GM12878 (cell line): ENCODE data around the gene TMEM178A. TPM values are rescaled to one million over a fixed set of nuclear protein-coding genes. Genes with fewer than 3 reads are reported as not detected.

Experiments
- ATAC-seq: fragments of 200-7000 bp; cut with Tn5 transposase; 3 replicates; pipeline ENCODE4 v1.9.1; 2020; ENCODE audit warnings: mild to moderate bottlenecking, moderate library complexity
- BruUV-seq: library from RNA; stranded (reverse); fragments of 400-500 nt; replicated peaks from 2 replicates; lab custom pipeline; 2021; lab: Mats Ljungman, UMichigan
- CTCF ChIA-PET: fragments of 300-600 bp; sonication (Branson Sonifier 250); formaldehyde crosslinking; extraction: SDS; loops from one replicate; lab custom pipeline; 2021; ENCODE audit warnings: inconsistent platforms; lab: Yijun Ruan, JAX
- POLR2A ChIA-PET: fragments of 350-600 bp; formaldehyde crosslinking; extraction: SDS; loops from one replicate; lab custom pipeline; 2021; ENCODE audit warnings: inconsistent platforms; lab: Charles Lee
- RAD21 ChIA-PET: fragments of 300-600 bp; sonication (Branson Sonifier 250); formaldehyde crosslinking; loops from one replicate; lab custom pipeline; 2023; ENCODE audit warnings: antibody characterized with exemption; ENCODE audit not compliant: unreplicated experiment; lab: Charles Lee
- SMC1A ChIA-PET: fragments of 300-600 bp; sonication (Branson Sonifier 250); formaldehyde crosslinking; loops from one replicate; lab custom pipeline; 2023; ENCODE audit not compliant: unreplicated experiment, uncharacterized antibody; lab: Charles Lee
- DNase-seq: peaks from one replicate; pipeline ENCODE4 v3.0.0-alpha.2; 2011; ENCODE audit warnings: low read depth, low spot score
- FAIRE-seq: peaks from 3 replicates; lab custom pipeline; 2011; peaks lifted over from hg19 to GRCh38; lab: Jason Lieb, UNC
- H2AFZ ChIP-seq: 2 replicates; pipeline ENCODE4 v1.6.0; 2011; ENCODE audit warnings: low read depth, low read length, control low read depth; ENCODE audit not compliant: control insufficient read depth
- H3K27ac ChIP-seq: 2 replicates; pipeline ENCODE4 v1.5.1; 2011; ENCODE audit warnings: control low read depth; ENCODE audit not compliant: control insufficient read depth, insufficient read depth
- H3K27me3 ChIP-seq, 2 experiments: replicated peaks in 1 of 2; 2 replicates each; pipeline versions ENCODE4 v1.6.0 to v1.6.1; 2011; ENCODE audit warnings: low read length in 1 of 2; ENCODE audit not compliant: control insufficient read depth in 2 of 2, insufficient read depth in 2 of 2
- H3K36me3 ChIP-seq, 2 experiments: 2 replicates each; pipeline ENCODE4 v1.5.1; 2011; ENCODE audit warnings: low read length in 1 of 2; ENCODE audit not compliant: control insufficient read depth in 2 of 2, insufficient read depth in 2 of 2
- H3K4me1 ChIP-seq: 2 replicates; pipeline ENCODE4 v1.6.1; 2011; ENCODE audit warnings: mild to moderate bottlenecking, low read length, moderate library complexity, mixed read lengths; ENCODE audit not compliant: control insufficient read depth, insufficient read depth
- H3K4me2 ChIP-seq: 2 replicates; pipeline ENCODE4 v1.6.0; 2011; ENCODE audit warnings: control low read depth; ENCODE audit not compliant: control insufficient read depth, insufficient read depth
- H3K4me3 ChIP-seq: fragments of 200-600 bp; sonication (generic); 2 replicates; pipeline ENCODE4 v1.5.1; 2016
- H3K79me2 ChIP-seq: 2 replicates; pipeline ENCODE4 v1.6.0; 2011; ENCODE audit warnings: low read length; ENCODE audit not compliant: control insufficient read depth, insufficient read depth
- H3K9ac ChIP-seq: 2 replicates; pipeline ENCODE4 v1.8.0; 2011; ENCODE audit warnings: low read length, control low read depth, mixed read lengths; ENCODE audit not compliant: control insufficient read depth, insufficient read depth
- H3K9me3 ChIP-seq: replicated peaks from 3 replicates; pipeline ENCODE4 v1.5.1; 2011; ENCODE audit warnings: mild to moderate bottlenecking, low read length; ENCODE audit not compliant: control insufficient read depth, insufficient read depth
- H4K20me1 ChIP-seq: 2 replicates; pipeline ENCODE4 v1.6.0; 2011; ENCODE audit not compliant: control insufficient read depth, insufficient read depth
- CREB1 ChIP-seq: IDR thresholded peaks from 2 replicates; pipeline ENCODE4 v1.6.1; 2012; ENCODE audit warnings: low read depth, mild to moderate bottlenecking, inconsistent platforms
- KDM1A ChIP-seq: fragments of 200-600 bp; sonication (generic); IDR thresholded peaks from 2 replicates; pipeline ENCODE4 v1.6.1; 2016; ENCODE audit warnings: borderline replicate concordance
- NR2F1 ChIP-seq: fragments of 450-650 bp; conservative IDR thresholded peaks from 2 replicates; pipeline ENCODE4 v1.6.1; 2017; ENCODE audit warnings: mild to moderate bottlenecking
- SMAD5 ChIP-seq: IDR thresholded peaks from 2 replicates; pipeline ENCODE4 v1.6.1; 2016; ENCODE audit warnings: antibody characterized with exemption, low read depth
- SMC3 ChIP-seq: IDR thresholded peaks from 2 replicates; pipeline ENCODE4 v1.6.1; 2011; ENCODE audit warnings: low read length, improper control_type of control experiment, borderline replicate concordance
- ZSCAN29 ChIP-seq: fragments of 450-650 bp; IDR thresholded peaks from 2 replicates; pipeline ENCODE4 v1.6.1; 2017; ENCODE audit warnings: mild to moderate bottlenecking, moderate library complexity
- WGBS: methylation state at CpG from one replicate; pipeline ENCODE4 v1.1.6; 2016; ENCODE audit warnings: low lambda C conversion rate; ENCODE audit not compliant: insufficient replicate concordance, insufficient coverage; ENCODE audit errors: missing lambda C conversion rate; 5-methylcytosine and 5-hydroxymethylcytosine counted together
- in situ Hi-C: fragments of 300-500 bp; cut with MboI; formaldehyde crosslinking; loops from 9 replicates; pipeline ENCODE4 v1.14.3; 2018; ENCODE audit warnings: mixed read lengths
- intact Hi-C: fragments of 100-400 bp; cut with micrococcal nuclease; formaldehyde crosslinking; loops from one replicate; pipeline ENCODE4 v1.14.2; 2022; ENCODE audit not compliant: unreplicated experiment
- polyA plus RNA-seq, 11 experiments: library from polyadenylated mRNA; depleted of rRNA in 4 of 11; unstranded in 6 of 11; stranded (reverse) in 5 of 11; fragments of >200 nt; fragmentation: Nextera tagmentation in 4 of 11; fragmentation: Illumina TruSeq in 1 of 11; extraction: Ambion mirVana in 4 of 11; extraction: Trizol in 1 of 11; gene quantifications; 1 replicate in 1 of 11; 2 replicates in 10 of 11; pipeline versions ENCODE4 v1.2.1 to v1.2.3, GENCODE V29; 2011 to 2016; ENCODE audit warnings: inconsistent platforms in 2 of 11, missing spikeins in 2 of 11, low read depth in 1 of 11
- total RNA-seq, 4 experiments: library from RNA; depleted of rRNA in 3 of 4; stranded (reverse); fragments of >200 nt in 3 of 4; fragmentation: Illumina TruSeq in 1 of 4; extraction: Trizol in 1 of 4; gene quantifications; 2 replicates each; pipeline versions ENCODE4 v1.2.1 to v1.2.3, GENCODE V29; 2013 to 2021
- TF ChIP-seq, protein P1 (sequence below): fragments of 450-650 bp; IDR thresholded peaks from 2 replicates; pipeline ENCODE4 v1.6.1; 2018; ENCODE audit warnings: mild to moderate bottlenecking, low read depth, moderate library complexity; ENCODE audit not compliant: partially characterized antibody
- TF ChIP-seq, protein P2 (sequence below): fragments of 150-350 bp; IDR thresholded peaks from 2 replicates; pipeline ENCODE4 v1.6.1; 2014; ENCODE audit warnings: mild to moderate bottlenecking, low read depth, low read length
- TF ChIP-seq, protein P3 (sequence below): IDR thresholded peaks from 2 replicates; pipeline ENCODE4 v1.6.1; 2011; ENCODE audit warnings: low read depth, low read length, improper control_type of control experiment, borderline replicate concordance

The TMEM178A gene
- total and polyA plus RNA-seq, 10 of the 15 experiments (the other 5 are each of a cell fraction or from before 2014, with no cell fraction given) = not detected

DNA sequence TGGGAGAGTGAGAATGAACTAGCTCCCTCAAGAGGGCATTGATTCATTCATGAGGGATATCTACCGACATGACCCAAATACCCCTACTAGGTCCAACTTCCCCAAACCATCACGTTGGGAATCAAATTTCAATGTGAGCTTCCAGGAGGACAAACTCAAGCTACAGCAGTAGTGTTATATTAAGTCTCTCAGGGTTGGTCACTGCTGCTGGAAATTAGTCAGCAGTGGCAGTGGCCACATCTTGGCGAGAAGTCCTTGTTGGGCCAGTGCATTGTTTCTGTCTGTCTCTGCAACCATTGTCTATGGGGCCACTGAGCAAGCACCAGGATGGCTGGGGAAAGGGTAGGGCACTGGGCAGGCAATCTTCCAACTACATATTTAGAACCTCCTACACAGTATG is 65.8 kb downstream of the TMEM178A start:
- Histone ChIP-seq H3K36me3 (peaks cover 2 to 10% of the 10 kb centered on the region in 2 experiments), H3K9me3 (no peaks in the 10 kb centered on the region), H3K27ac (no peak overlapping the region), H3K27me3 (no peaks in the 10 kb centered on the region), H2AFZ (no peak overlapping the region), H3K4me3 (no peak overlapping the region), H3K4me2 (no peak overlapping the region), H3K4me1 (no peaks in the 10 kb centered on the region), H4K20me1 (no peaks in the 10 kb centered on the region), H3K79me2 (no peaks in the 10 kb centered on the region), H3K9ac (no peak overlapping the region)
- intact Hi-C loops (loop anchor here (2.0 to 5.0 kb wide), 2 partner anchors 219 to 664 kb away; no protein-coding TSS in a partner anchor), in situ Hi-C loops (loop anchor here (25.0 kb wide), 1 partner anchor 669 kb away; no protein-coding TSS in a partner anchor)
- ChIA-PET CTCF (interaction anchor here (0.7 to 8.2 kb wide), 10 partner anchors 11 to 432 kb away, joined by 3 to 145 read pairs (median 4); no protein-coding TSS in a partner anchor), SMC1A (interaction anchor here (0.6 to 6.7 kb wide), 4 partner anchors 280 to 673 kb away, joined by 3 to 63 read pairs (median 5); no protein-coding TSS in a partner anchor), POLR2A (no interaction called here), RAD21 (interaction anchor here (0.5 to 4.4 kb wide), 3 partner anchors 353 to 784 kb away, joined by 4 to 71 read pairs (median 6); no protein-coding TSS in a partner anchor)
- DNase-seq = no peak
- BruUV-seq = no TSS peak
- ATAC-seq = no peak
- no peak for FAIRE-seq
- 80% methylated on average over 3 of the region's 3 CpGs for WGBS
- no peak for TF ChIP-seq KDM1A
- TF ChIP-seq NR2F1 = no peak
- TF ChIP-seq ZSCAN29 = no peak
- TF ChIP-seq SMC3 = no peak
- TF ChIP-seq, protein P1, sequence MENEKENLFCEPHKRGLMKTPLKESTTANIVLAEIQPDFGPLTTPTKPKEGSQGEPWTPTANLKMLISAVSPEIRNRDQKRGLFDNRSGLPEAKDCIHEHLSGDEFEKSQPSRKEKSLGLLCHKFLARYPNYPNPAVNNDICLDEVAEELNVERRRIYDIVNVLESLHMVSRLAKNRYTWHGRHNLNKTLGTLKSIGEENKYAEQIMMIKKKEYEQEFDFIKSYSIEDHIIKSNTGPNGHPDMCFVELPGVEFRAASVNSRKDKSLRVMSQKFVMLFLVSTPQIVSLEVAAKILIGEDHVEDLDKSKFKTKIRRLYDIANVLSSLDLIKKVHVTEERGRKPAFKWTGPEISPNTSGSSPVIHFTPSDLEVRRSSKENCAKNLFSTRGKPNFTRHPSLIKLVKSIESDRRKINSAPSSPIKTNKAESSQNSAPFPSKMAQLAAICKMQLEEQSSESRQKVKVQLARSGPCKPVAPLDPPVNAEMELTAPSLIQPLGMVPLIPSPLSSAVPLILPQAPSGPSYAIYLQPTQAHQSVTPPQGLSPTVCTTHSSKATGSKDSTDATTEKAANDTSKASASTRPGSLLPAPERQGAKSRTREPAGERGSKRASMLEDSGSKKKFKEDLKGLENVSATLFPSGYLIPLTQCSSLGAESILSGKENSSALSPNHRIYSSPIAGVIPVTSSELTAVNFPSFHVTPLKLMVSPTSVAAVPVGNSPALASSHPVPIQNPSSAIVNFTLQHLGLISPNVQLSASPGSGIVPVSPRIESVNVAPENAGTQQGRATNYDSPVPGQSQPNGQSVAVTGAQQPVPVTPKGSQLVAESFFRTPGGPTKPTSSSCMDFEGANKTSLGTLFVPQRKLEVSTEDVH = no peak
- TF ChIP-seq, protein P2, sequence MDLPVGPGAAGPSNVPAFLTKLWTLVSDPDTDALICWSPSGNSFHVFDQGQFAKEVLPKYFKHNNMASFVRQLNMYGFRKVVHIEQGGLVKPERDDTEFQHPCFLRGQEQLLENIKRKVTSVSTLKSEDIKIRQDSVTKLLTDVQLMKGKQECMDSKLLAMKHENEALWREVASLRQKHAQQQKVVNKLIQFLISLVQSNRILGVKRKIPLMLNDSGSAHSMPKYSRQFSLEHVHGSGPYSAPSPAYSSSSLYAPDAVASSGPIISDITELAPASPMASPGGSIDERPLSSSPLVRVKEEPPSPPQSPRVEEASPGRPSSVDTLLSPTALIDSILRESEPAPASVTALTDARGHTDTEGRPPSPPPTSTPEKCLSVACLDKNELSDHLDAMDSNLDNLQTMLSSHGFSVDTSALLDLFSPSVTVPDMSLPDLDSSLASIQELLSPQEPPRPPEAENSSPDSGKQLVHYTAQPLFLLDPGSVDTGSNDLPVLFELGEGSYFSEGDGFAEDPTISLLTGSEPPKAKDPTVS = no peak
- no peak for TF ChIP-seq SMAD5
- TF ChIP-seq, protein P3, sequence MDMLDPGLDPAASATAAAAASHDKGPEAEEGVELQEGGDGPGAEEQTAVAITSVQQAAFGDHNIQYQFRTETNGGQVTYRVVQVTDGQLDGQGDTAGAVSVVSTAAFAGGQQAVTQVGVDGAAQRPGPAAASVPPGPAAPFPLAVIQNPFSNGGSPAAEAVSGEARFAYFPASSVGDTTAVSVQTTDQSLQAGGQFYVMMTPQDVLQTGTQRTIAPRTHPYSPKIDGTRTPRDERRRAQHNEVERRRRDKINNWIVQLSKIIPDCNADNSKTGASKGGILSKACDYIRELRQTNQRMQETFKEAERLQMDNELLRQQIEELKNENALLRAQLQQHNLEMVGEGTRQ = no peak
- no peak for TF ChIP-seq CREB1
